GM10266 (cell line): ENCODE results near the gene DNAH10.

Source experiments
- DNase-seq: peaks from one replicate; pipeline ENCODE4 v3.0.0; 2012; ENCODE audit errors: extremely low spot score
- CTCF ChIP-seq: IDR thresholded peaks from 2 replicates; pipeline ENCODE4 v1.5.1; 2012; ENCODE audit warnings: mild to moderate bottlenecking, low read depth; ENCODE audit not compliant: control insufficient read depth, insufficient read depth; ENCODE audit errors: missing control alignments

The DNAH10 gene

GRCh38 chr12:123807670-123808069 is 45.6 kb downstream of the DNAH10 start:
- no peak for TF ChIP-seq CTCF
- no peak for DNase-seq

GRCh38 chr12:123808167-123808566 is 46.1 kb downstream of the DNAH10 start:
- TF ChIP-seq CTCF, result no peak
- DNase-seq, result no peak

GRCh38 chr12:123813349-123813748 is 51.2 kb downstream of the DNAH10 start:
- no peak for DNase-seq
- TF ChIP-seq CTCF, result no peak

GRCh38 chr12:123815968-123816367 is 53.9 kb downstream of the DNAH10 start:
- DNase-seq, result no peak
- TF ChIP-seq CTCF, result no peak

GRCh38 chr12:123816896-123817537 is 54.9 kb downstream of the DNAH10 start:
- no peak for TF ChIP-seq CTCF
- DNase-seq, result no peak

- no peak for TF ChIP-seq CTCF
- DNase-seq, result no peak
These were observed 60.7 kb downstream of the DNAH10 start for GRCh38 chr12:123822804-123823203.

- no peak for TF ChIP-seq CTCF
These were observed 66.0 kb downstream of the DNAH10 start for GRCh38 chr12:123828120-123828519.

More at GRCh38 chr12:123828120-123828519, 66.0 kb downstream of the DNAH10 start:
- no peak for DNase-seq
